ENCODE measurements around the gene TMOD3. TPM values are rescaled to one million over a fixed set of nuclear protein-coding genes. Genes with fewer than 3 reads are reported as not detected.

TMOD3 gene
- total RNA-seq, 1 donor from 2014 or later = 37.4 TPM

DNA sequence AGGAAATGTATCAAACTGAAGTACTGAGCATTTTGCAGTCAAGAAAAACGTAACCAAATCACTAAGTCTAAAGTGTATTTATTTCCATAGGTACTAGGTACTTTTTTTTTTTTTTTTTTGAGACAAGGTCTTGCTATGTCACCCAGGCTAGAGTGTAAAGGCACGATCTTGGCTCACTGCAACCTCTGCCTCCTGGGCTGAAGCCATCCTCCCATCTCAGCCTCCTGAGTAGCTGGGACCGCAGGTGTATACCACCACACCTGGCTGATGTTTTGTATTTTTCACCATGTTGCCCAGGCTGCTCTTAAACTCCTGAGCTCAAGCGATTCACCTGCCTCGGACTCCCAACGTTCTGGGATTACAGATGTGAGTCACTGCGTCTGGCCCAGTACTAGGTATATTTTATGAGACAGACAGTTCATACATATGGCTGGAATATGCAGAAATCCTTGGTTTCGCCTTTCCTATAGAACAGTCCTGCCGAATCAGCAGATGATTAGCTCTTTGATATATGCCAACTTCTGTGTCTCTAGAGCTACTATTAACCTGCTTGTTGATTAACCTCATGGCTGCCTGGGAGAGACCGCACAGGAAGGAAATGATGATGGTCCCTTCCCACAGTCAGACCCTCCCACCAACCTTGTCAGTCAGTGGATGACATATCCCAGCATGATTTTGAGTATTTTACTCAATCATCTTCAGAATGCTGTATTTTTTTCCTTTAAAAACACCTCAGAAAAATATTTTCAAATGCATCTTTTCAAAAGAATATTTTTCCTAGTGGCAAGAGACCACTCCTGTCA lies 32.3 kb downstream of the TMOD3 start:
- Histone ChIP-seq H3K4me3 (no peak overlapping the region), H3K36me3 (no peaks in the 10 kb centered on the region), H3K9ac (no peak overlapping the region), H3K27me3 (no peaks in the 10 kb centered on the region), H3K79me2 (ENCODE audit: low read depth) (peaks cover 3% of the 10 kb centered on the region), H3K4me2 (no peak overlapping the region), H3F3A (ENCODE audit: low read depth) (no peaks in the 10 kb centered on the region), H3K9me3 (ENCODE audit: low read depth) (no peaks in the 10 kb centered on the region), H2AFZ (replicated peaks) (no peak overlapping the region), H3K4me1 (no peaks in the 10 kb centered on the region), H4K20me1 (ENCODE audit: low read depth) (no peaks in the 10 kb centered on the region), H3K27ac (no peak overlapping the region)
- H3K27ac Mint-ChIP-seq = no peak overlapping the region
- peaks cover 27% of the 10 kb centered on the region for H3K36me3 Mint-ChIP-seq
- H3K4me3 Mint-ChIP-seq = no peak overlapping the region
- peaks cover 2% of the 10 kb centered on the region for H3K9me3 Mint-ChIP-seq
- DNase-seq (ENCODE audit: low spot score) = no peak
- TF ChIP-seq, protein P1, sequence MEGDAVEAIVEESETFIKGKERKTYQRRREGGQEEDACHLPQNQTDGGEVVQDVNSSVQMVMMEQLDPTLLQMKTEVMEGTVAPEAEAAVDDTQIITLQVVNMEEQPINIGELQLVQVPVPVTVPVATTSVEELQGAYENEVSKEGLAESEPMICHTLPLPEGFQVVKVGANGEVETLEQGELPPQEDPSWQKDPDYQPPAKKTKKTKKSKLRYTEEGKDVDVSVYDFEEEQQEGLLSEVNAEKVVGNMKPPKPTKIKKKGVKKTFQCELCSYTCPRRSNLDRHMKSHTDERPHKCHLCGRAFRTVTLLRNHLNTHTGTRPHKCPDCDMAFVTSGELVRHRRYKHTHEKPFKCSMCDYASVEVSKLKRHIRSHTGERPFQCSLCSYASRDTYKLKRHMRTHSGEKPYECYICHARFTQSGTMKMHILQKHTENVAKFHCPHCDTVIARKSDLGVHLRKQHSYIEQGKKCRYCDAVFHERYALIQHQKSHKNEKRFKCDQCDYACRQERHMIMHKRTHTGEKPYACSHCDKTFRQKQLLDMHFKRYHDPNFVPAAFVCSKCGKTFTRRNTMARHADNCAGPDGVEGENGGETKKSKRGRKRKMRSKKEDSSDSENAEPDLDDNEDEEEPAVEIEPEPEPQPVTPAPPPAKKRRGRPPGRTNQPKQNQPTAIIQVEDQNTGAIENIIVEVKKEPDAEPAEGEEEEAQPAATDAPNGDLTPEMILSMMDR (IDR thresholded peaks at IDR 0.05) = no peak
- TF ChIP-seq EZH2 (IDR thresholded peaks at IDR 0.05) (no peak), EZH2phosphoT487 (IDR thresholded peaks at IDR 0.05) (no peak)
- H3K27me3 Mint-ChIP-seq (ENCODE audit: insufficient read depth, low read depth) = peaks cover 2% of the 10 kb centered on the region
- H3K4me1 Mint-ChIP-seq = peaks cover 5% of the 10 kb centered on the region

DNA sequence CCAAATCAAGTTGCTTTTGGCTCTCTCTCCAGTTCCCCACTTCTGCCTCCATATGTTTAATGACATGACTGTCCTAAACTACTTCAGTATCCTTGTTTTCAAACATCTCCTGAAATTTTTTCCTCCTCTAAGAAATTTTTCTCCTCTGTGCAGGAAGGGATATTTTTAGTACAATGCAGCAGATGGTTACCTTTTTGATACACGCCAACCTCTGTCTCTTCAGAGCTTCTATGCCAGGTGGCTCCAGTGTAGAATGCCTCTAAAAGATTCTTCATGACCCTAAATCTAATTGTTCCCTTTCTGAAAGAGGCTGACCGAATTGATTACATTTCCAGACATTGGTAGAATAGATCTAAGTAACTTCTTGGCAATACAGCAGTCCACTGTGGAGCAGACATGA lies 33.7 kb downstream of the TMOD3 start:
- H3K27me3 Mint-ChIP-seq (ENCODE audit: insufficient read depth, low read depth) = peaks cover 2% of the 10 kb centered on the region
- H3K79me2 ChIP-seq (ENCODE audit: low read depth) = peaks cover 3% of the 10 kb centered on the region

DNA sequence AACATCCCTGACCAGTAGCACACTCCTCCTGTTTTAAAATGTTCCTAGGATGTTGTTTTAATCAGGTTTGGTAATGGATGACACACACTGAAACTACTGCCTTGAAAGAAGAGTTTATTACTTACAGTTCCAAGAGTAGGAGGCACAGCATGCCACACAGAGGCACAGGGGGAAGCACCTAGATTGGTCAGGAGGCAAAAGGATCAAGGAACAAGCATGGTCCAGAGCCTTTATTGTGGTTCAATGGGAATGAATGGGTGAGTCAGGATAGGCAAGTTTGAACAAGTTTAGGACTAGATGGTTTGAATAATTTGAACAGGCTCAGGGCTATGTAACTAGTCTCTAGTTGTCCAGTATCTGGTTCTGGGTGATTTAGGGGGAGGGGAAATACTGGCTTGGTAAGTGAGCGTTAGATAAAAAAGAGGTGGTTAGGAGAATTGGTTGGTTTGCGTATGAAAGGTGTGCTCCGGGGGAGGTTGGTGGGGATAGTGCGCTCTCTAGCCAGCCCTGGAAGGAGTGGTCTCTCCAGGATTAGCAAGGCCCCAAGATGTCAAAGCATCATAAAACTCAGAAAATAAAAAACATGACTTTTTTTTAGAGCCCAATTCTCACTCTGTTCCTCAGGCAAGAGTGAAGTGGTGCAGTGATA lies 35.1 kb downstream of the TMOD3 start:
- H3F3A ChIP-seq (ENCODE audit: low read depth) = no peaks in the 10 kb centered on the region
- no peaks in the 10 kb centered on the region for H3K4me1 ChIP-seq
- H3K9ac ChIP-seq = no peak overlapping the region
- Mint-ChIP-seq H3K36me3 (peaks cover 30% of the 10 kb centered on the region), H3K9me3 (no peaks in the 10 kb centered on the region), H3K27ac (peak overlapping the region; percentile 4), H3K4me1 (peaks cover 10% of the 10 kb centered on the region), H3K27me3 (ENCODE audit: insufficient read depth, low read depth) (peaks cover 2% of the 10 kb centered on the region), H3K4me3 (no peak overlapping the region)
- no peak overlapping the region for H3K4me3 ChIP-seq
- no peaks in the 10 kb centered on the region for H3K36me3 ChIP-seq
- no peak for DNase-seq (ENCODE audit: low spot score)
- H3K27me3 ChIP-seq = no peaks in the 10 kb centered on the region
- H3K9me3 ChIP-seq (ENCODE audit: low read depth) = no peaks in the 10 kb centered on the region
- no peaks in the 10 kb centered on the region for H4K20me1 ChIP-seq (ENCODE audit: low read depth)
- H3K27ac ChIP-seq = no peak overlapping the region
- no peak overlapping the region for H3K4me2 ChIP-seq
- no peak overlapping the region for H2AFZ ChIP-seq (replicated peaks)
- H3K79me2 ChIP-seq (ENCODE audit: low read depth) = no peaks in the 10 kb centered on the region
- TF ChIP-seq EZH2phosphoT487 (IDR thresholded peaks at IDR 0.05) (no peak), EZH2 (IDR thresholded peaks at IDR 0.05) (no peak)
- TF ChIP-seq, protein P1 (IDR thresholded peaks at IDR 0.05) = no peak

More for the DNA sequence above, 33.7 kb downstream of the TMOD3 start:
- H3F3A ChIP-seq (ENCODE audit: low read depth) = no peaks in the 10 kb centered on the region
- H3K4me2 ChIP-seq = no peak overlapping the region
- no peak for TF ChIP-seq EZH2 (IDR thresholded peaks at IDR 0.05)
- no peak for TF ChIP-seq EZH2phosphoT487 (IDR thresholded peaks at IDR 0.05)
- TF ChIP-seq, protein P1 (IDR thresholded peaks at IDR 0.05) = no peak
- no peak overlapping the region for H3K4me3 Mint-ChIP-seq
- no peak overlapping the region for H3K27ac ChIP-seq
- no peak overlapping the region for H3K4me3 ChIP-seq
- peaks cover 5% of the 10 kb centered on the region for H3K4me1 Mint-ChIP-seq
- peaks cover 2% of the 10 kb centered on the region for H3K9me3 Mint-ChIP-seq
- no peaks in the 10 kb centered on the region for H4K20me1 ChIP-seq (ENCODE audit: low read depth)
- no peak overlapping the region for H3K27ac Mint-ChIP-seq
- no peaks in the 10 kb centered on the region for H3K4me1 ChIP-seq
- no peak overlapping the region for H2AFZ ChIP-seq (replicated peaks)
- peaks cover 28% of the 10 kb centered on the region for H3K36me3 Mint-ChIP-seq
- H3K9me3 ChIP-seq (ENCODE audit: low read depth) = no peaks in the 10 kb centered on the region
- DNase-seq (ENCODE audit: low spot score) = no peak
- no peaks in the 10 kb centered on the region for H3K36me3 ChIP-seq
- H3K27me3 ChIP-seq = no peaks in the 10 kb centered on the region
- no peak overlapping the region for H3K9ac ChIP-seq

Data from neural progenitor cell (in vitro differentiated cells).